A549 (cell line): ENCODE data around the gene PRRT4. TPM values are rescaled to one million over a fixed set of nuclear protein-coding genes. Genes with fewer than 3 reads are reported as not detected.

Experiments
- ATAC-seq, 2 experiments: fragments of 200-7000 bp in 1 of 2; fragments of >200 bp in 1 of 2; cut with Nextera tagmentation in 1 of 2; cut with Tn5 transposase in 1 of 2; 3 replicates each; pipeline versions ENCODE4 v1.8.0 to v1.9.1; 2018 to 2020; ENCODE audit warnings: mild to moderate bottlenecking in 1 of 2, moderate library complexity in 1 of 2
- CTCF ChIA-PET: fragments of 300-600 bp; sonication (Branson Sonifier 250); formaldehyde crosslinking; extraction: SDS; loops from one replicate; lab custom pipeline; 2021; ENCODE audit warnings: antibody characterized with exemption, inconsistent platforms; lab: Yijun Ruan, JAX
- POLR2A ChIA-PET: fragments of 350-600 bp; formaldehyde crosslinking; extraction: SDS; loops from one replicate; lab custom pipeline; 2021; ENCODE audit warnings: antibody characterized with exemption, inconsistent platforms; lab: Yijun Ruan, JAX
- DNase-seq, 2 experiments: peaks; one replicate each; pipeline versions ENCODE4 v3.0.0 to v3.0.0-alpha.2; 2011 to 2016; ENCODE audit warnings: low read depth in 1 of 2, low spot score in 1 of 2
- FAIRE-seq: peaks from 2 replicates; lab custom pipeline; 2011; peaks lifted over from hg19 to GRCh38; lab: Jason Lieb, UNC
- H3K27ac ChIP-seq, 2 experiments: fragments of >200 bp; sonication (Bioruptor Twin); formaldehyde crosslinking; 3 replicates each; pipeline ENCODE4 v1.5.1; 2016 to 2017
- H3K4me1 ChIP-seq: fragments of >200 bp; sonication (Bioruptor Twin); formaldehyde crosslinking; 3 replicates; pipeline ENCODE4 v1.6.1; 2016
- H3K4me2 ChIP-seq: fragments of >200 bp; sonication (Bioruptor Twin); formaldehyde crosslinking; 3 replicates; pipeline ENCODE4 v1.6.1; 2016
- H3K4me3 ChIP-seq: fragments of >200 bp; sonication (Bioruptor Twin); formaldehyde crosslinking; 3 replicates; pipeline ENCODE4 v1.5.1; 2016
- H3K9me3 ChIP-seq: fragments of >200 bp; sonication (Bioruptor Twin); formaldehyde crosslinking; 3 replicates; pipeline ENCODE4 v1.6.1; 2016
- BHLHE40 ChIP-seq: IDR thresholded peaks from 2 replicates; pipeline ENCODE4 v1.6.1; 2012; ENCODE audit warnings: low read depth, low read length, inconsistent platforms
- CBX2 ChIP-seq: fragments of 200-600 bp; sonication (generic); IDR thresholded peaks from 2 replicates; pipeline ENCODE4 v1.6.1; 2016; ENCODE audit warnings: low read depth, mild to moderate bottlenecking, borderline replicate concordance
- CEBPB ChIP-seq, 2 experiments: fragments of >200 bp in 1 of 2; sonication (Bioruptor Twin) in 1 of 2; formaldehyde crosslinking in 1 of 2; IDR thresholded peaks; 2 replicates each; pipeline ENCODE4 v1.6.1; 2012 to 2016
- CHD2 ChIP-seq: fragments of 150-350 bp; IDR thresholded peaks from 2 replicates; pipeline ENCODE4 v1.6.1; 2014; ENCODE audit warnings: low read length; ENCODE audit not compliant: partially characterized antibody
- EHF ChIP-seq: fragments of 250-450 bp; sonication (Bioruptor Pico); IDR thresholded peaks from 2 replicates; pipeline ENCODE4 v1.5.0; 2020; ENCODE audit warnings: mild to moderate bottlenecking
- EP300 ChIP-seq, 2 experiments: fragments of >200 bp; sonication (Bioruptor Twin); formaldehyde crosslinking; IDR thresholded peaks; 2 replicates in 1 of 2; 3 replicates in 1 of 2; pipeline ENCODE4 v1.6.1; 2016 to 2017
- FOSB ChIP-seq: fragments of 250-450 bp; sonication (Bioruptor Pico); IDR thresholded peaks from 2 replicates; pipeline ENCODE4 v1.5.0; 2020; ENCODE audit warnings: mild to moderate bottlenecking, moderate library complexity
- HES2 ChIP-seq: fragments of >200 bp; sonication (Bioruptor Twin); formaldehyde crosslinking; IDR thresholded peaks from 2 replicates; pipeline ENCODE4 v1.6.1; 2016
- KDM1A ChIP-seq: fragments of 200-600 bp; sonication (generic); IDR thresholded peaks from 2 replicates; pipeline ENCODE4 v1.6.1; 2016; ENCODE audit warnings: low read depth, mild to moderate bottlenecking
- MAFK ChIP-seq: fragments of 450-650 bp; IDR thresholded peaks from 2 replicates; pipeline ENCODE4 v1.6.1; 2014; ENCODE audit not compliant: partially characterized antibody
- MAZ ChIP-seq: fragments of 150-350 bp; IDR thresholded peaks from 2 replicates; pipeline ENCODE4 v1.6.1; 2014; ENCODE audit warnings: antibody characterized with exemption, low read depth, low read length, borderline replicate concordance
- NFE2L2 ChIP-seq: fragments of 150-350 bp; conservative IDR thresholded peaks from 2 replicates; pipeline ENCODE4 v1.6.1; 2014; ENCODE audit warnings: low read length
- NPAS2 ChIP-seq: fragments of 250-450 bp; sonication (Bioruptor Pico); IDR thresholded peaks from 2 replicates; pipeline ENCODE4 v1.8.0; 2022; ENCODE audit warnings: mild to moderate bottlenecking, moderate library complexity, borderline replicate concordance
- NR3C1 ChIP-seq: fragments of >200 bp; sonication (Bioruptor Twin); formaldehyde crosslinking; IDR thresholded peaks from 3 replicates; pipeline ENCODE4 v1.6.1; 2017
- POLR2A ChIP-seq: IDR thresholded peaks from 2 replicates; pipeline ENCODE4 v1.6.1; 2012; ENCODE audit warnings: mild to moderate bottlenecking, low read length
- RAD21 ChIP-seq, 2 experiments: fragments of >200 bp in 1 of 2; sonication (Bioruptor Twin) in 1 of 2; formaldehyde crosslinking in 1 of 2; IDR thresholded peaks in 1 of 2; conservative IDR thresholded peaks in 1 of 2; 2 replicates in 1 of 2; 3 replicates in 1 of 2; pipeline ENCODE4 v1.6.1; 2012 to 2018; ENCODE audit warnings: inconsistent platforms in 1 of 2
- RCOR1 ChIP-seq: fragments of 150-350 bp; IDR thresholded peaks from 2 replicates; pipeline ENCODE4 v1.6.1; 2014; ENCODE audit warnings: antibody characterized with exemption, low read length, low read depth
- RFX5 ChIP-seq: fragments of 450-650 bp; IDR thresholded peaks from 2 replicates; pipeline ENCODE4 v1.7.1; 2014; ENCODE audit warnings: antibody characterized with exemption, mild to moderate bottlenecking, moderate library complexity
- SMC3 ChIP-seq: fragments of >200 bp; sonication (Bioruptor Twin); formaldehyde crosslinking; IDR thresholded peaks from 3 replicates; pipeline ENCODE4 v1.6.1; 2018; ENCODE audit warnings: inconsistent platforms
- SREBF2 ChIP-seq: fragments of 450-650 bp; IDR thresholded peaks from 2 replicates; pipeline ENCODE4 v1.6.1; 2014; ENCODE audit warnings: mild to moderate bottlenecking, moderate library complexity
- ZC3H11A ChIP-seq: fragments of 450-650 bp; IDR thresholded peaks from 2 replicates; pipeline ENCODE4 v1.6.1; 2014; ENCODE audit warnings: antibody characterized with exemption, mild to moderate bottlenecking
- ZFP36 ChIP-seq: fragments of 450-650 bp; IDR thresholded peaks from 2 replicates; pipeline ENCODE4 v1.6.1; 2014; ENCODE audit warnings: borderline replicate concordance; ENCODE audit not compliant: partially characterized antibody
- ZNF302 ChIP-seq: fragments of 250-450 bp; sonication (Bioruptor Pico); IDR thresholded peaks from 2 replicates; pipeline ENCODE4 v1.9.0; 2021; ENCODE audit warnings: inconsistent platforms, mild to moderate bottlenecking, moderate library complexity
- ZSCAN20 ChIP-seq: fragments of 250-450 bp; sonication (Bioruptor Pico); IDR thresholded peaks from 2 replicates; pipeline ENCODE4 v1.8.0; 2022; ENCODE audit warnings: mild to moderate bottlenecking, moderate library complexity
- WGBS: methylation state at CpG from one replicate; pipeline ENCODE4 v1.1.6; 2017; ENCODE audit errors: missing lambda C conversion rate; 5-methylcytosine and 5-hydroxymethylcytosine counted together
- polyA plus RNA-seq, 4 experiments: library from polyadenylated mRNA; depleted of rRNA in 3 of 4; stranded (reverse); fragments of >200 nt; fragmentation: RNase III in 1 of 4; extraction: RNeasy Plus Mini Kit Qiagen cat#74134 plus additional on column Dnase treatment in 1 of 4; gene quantifications; 2 replicates in 3 of 4; 3 replicates in 1 of 4; pipeline ENCODE4 v1.2.3, GENCODE V29; 2011 to 2017
- TF ChIP-seq, protein P1 (sequence below): fragments of 150-350 bp; IDR thresholded peaks from 2 replicates; pipeline ENCODE4 v1.6.1; 2014; ENCODE audit warnings: low read depth, mild to moderate bottlenecking, low read length
- TF ChIP-seq, protein P2 (sequence below): fragments of >200 bp; sonication (Bioruptor Twin); formaldehyde crosslinking; IDR thresholded peaks from 3 replicates; pipeline ENCODE4 v1.5.1; 2016
- TF ChIP-seq, protein P3 (sequence below): fragments of >200 bp; sonication (Bioruptor Twin); formaldehyde crosslinking; IDR thresholded peaks from 3 replicates; pipeline ENCODE4 v1.6.1; 2016
- TF ChIP-seq, protein P4 (sequence below): IDR thresholded peaks from 2 replicates; pipeline ENCODE4 v1.6.1; 2012

The PRRT4 gene
- polyA plus RNA-seq, 2 of the 4 experiments (the other 2 are of a cell fraction) = 0.15 to 0.18 TPM

- ChIA-PET CTCF (interaction anchor here (0.9 to 38.8 kb wide), 11 partner anchors 9 to 62 kb away, joined by 3 to 800 read pairs (median 29); partner anchors contain the start of genes IMPDH1 and RBM28), POLR2A (no interaction called here)
- FAIRE-seq (no peak), ATAC-seq (peak; percentile 66 to 78), DNase-seq (no peak)
- H3K27ac ChIP-seq = no peak overlapping the region
- peaks cover 3% of the 10 kb centered on the region; the same call in 2 of the 3 replicates for H3K4me1 ChIP-seq
- H3K4me3 ChIP-seq = no peak overlapping the region
- no peaks in the 10 kb centered on the region for H3K9me3 ChIP-seq
- 54% methylated on average over 4 of the region's 6 CpGs for WGBS
- TF ChIP-seq NFE2L2 (no peak), RAD21 (conservative IDR thresholded peaks at IDR 0.05 in 1 of 2, IDR thresholded peaks at IDR 0.05 in 1 of 2) (peak in 1 of 2 experiments; percentile 12; a peak in 1 of 5 replicates)
- H3K4me2 ChIP-seq = no peak overlapping the region
Observed at GRCh38 chr7:128398841-128399135, 37.3 kb upstream of the PRRT4 start.

DNA sequence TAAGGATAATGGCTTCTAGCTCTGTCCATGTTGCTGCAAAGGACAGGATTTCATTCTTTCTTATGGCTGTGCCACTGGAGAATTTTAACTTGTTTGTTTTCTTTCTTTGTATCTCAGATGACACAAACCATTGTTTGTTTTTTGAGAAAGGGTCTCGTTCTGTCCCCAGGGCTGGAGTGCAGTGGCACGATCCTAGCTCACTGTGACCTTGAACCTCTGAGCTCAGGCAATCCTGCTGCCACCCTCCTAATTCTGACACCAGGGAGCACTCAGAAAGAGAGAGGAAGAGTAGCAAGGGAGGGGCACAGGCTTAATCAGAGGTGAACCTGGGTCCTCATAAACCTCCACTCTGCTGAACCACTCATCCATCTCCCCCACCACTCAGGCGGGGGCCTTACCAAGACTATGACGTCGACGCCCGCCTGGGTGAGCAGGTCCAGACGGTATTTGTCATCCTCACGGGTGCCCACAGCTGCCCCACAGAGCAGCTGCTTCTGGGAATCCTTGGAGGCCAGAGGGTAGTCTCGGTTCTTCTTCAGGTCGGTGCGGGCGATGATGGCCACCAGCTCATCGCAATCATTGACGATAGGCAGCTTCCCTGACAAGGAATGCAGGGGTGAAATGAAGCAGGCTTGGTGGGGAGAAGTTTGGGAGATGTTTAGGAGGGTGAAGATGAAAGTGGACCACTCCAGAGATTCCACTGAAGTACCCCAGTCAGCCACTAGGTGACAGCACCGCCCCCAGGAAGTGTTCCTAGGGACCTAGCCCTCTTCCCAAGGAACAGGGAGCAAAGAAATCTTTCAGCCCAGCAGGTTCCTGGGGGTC lies 36.7 kb upstream of the PRRT4 start:
- ChIA-PET POLR2A (no interaction called here), CTCF (interaction anchor here (0.7 to 38.8 kb wide), 15 partner anchors 10 to 334 kb away, joined by 3 to 800 read pairs (median 6); partner anchors contain the start of genes IMPDH1, PRRT4 and RBM28)
- DNase-seq (peak; percentile 52 to 74), ATAC-seq (peak; percentile 83 to 92), FAIRE-seq (no peak)
- Histone ChIP-seq H3K9me3 (no peaks in the 10 kb centered on the region), H3K27ac (no peak overlapping the region), H3K4me3 (no peak overlapping the region), H3K4me2 (no peak overlapping the region), H3K4me1 (no peaks in the 10 kb centered on the region)
- TF ChIP-seq, protein P1, sequence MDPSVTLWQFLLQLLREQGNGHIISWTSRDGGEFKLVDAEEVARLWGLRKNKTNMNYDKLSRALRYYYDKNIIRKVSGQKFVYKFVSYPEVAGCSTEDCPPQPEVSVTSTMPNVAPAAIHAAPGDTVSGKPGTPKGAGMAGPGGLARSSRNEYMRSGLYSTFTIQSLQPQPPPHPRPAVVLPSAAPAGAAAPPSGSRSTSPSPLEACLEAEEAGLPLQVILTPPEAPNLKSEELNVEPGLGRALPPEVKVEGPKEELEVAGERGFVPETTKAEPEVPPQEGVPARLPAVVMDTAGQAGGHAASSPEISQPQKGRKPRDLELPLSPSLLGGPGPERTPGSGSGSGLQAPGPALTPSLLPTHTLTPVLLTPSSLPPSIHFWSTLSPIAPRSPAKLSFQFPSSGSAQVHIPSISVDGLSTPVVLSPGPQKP = no peak
- no peak for TF ChIP-seq RFX5
- TF ChIP-seq EHF (CRISPR knock-in tag) = no peak
- no peak for TF ChIP-seq FOSB (CRISPR knock-in tag)
- no peak for TF ChIP-seq ZNF302 (CRISPR knock-in tag)
- TF ChIP-seq RCOR1 = no peak
- TF ChIP-seq EP300 (IDR thresholded peaks at IDR 0.05) = no peak
- no peak for TF ChIP-seq NPAS2 (CRISPR knock-in tag)
- no peak for TF ChIP-seq SREBF2
- no peak for TF ChIP-seq KDM1A
- no peak for TF ChIP-seq HES2
- TF ChIP-seq, protein P2, sequence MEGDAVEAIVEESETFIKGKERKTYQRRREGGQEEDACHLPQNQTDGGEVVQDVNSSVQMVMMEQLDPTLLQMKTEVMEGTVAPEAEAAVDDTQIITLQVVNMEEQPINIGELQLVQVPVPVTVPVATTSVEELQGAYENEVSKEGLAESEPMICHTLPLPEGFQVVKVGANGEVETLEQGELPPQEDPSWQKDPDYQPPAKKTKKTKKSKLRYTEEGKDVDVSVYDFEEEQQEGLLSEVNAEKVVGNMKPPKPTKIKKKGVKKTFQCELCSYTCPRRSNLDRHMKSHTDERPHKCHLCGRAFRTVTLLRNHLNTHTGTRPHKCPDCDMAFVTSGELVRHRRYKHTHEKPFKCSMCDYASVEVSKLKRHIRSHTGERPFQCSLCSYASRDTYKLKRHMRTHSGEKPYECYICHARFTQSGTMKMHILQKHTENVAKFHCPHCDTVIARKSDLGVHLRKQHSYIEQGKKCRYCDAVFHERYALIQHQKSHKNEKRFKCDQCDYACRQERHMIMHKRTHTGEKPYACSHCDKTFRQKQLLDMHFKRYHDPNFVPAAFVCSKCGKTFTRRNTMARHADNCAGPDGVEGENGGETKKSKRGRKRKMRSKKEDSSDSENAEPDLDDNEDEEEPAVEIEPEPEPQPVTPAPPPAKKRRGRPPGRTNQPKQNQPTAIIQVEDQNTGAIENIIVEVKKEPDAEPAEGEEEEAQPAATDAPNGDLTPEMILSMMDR = peak; percentile 86
- TF ChIP-seq MAFK = no peak
- TF ChIP-seq RAD21 (conservative IDR thresholded peaks at IDR 0.05 in 1 of 2, IDR thresholded peaks at IDR 0.05 in 1 of 2) = peak; percentile 74 to 80
- peak; percentile 82 for TF ChIP-seq SMC3
- no peak for TF ChIP-seq ZC3H11A
- 54% methylated on average over 13 of the region's 16 CpGs for WGBS

GRCh38 chr7:128396357-128396756 lies 34.9 kb upstream of the PRRT4 start:
- Histone ChIP-seq H3K4me2 (no peak overlapping the region), H3K4me1 (no peaks in the 10 kb centered on the region), H3K4me3 (no peak overlapping the region), H3K9me3 (no peaks in the 10 kb centered on the region), H3K27ac (no peak overlapping the region)
- WGBS = 96% methylated on average over 10 of the region's 11 CpGs
- FAIRE-seq (no peak), ATAC-seq (no peak), DNase-seq (no peak)
- ChIA-PET CTCF (interaction anchor here (11.7 to 38.8 kb wide), 4 partner anchors 8 to 51 kb away, joined by 120 to 800 read pairs (median 491); partner anchors contain the start of gene RBM28), POLR2A (no interaction called here)
- TF ChIP-seq, protein P3, sequence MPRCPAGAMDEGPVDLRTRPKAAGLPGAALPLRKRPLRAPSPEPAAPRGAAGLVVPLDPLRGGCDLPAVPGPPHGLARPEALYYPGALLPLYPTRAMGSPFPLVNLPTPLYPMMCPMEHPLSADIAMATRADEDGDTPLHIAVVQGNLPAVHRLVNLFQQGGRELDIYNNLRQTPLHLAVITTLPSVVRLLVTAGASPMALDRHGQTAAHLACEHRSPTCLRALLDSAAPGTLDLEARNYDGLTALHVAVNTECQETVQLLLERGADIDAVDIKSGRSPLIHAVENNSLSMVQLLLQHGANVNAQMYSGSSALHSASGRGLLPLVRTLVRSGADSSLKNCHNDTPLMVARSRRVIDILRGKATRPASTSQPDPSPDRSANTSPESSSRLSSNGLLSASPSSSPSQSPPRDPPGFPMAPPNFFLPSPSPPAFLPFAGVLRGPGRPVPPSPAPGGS = no peak
- TF ChIP-seq POLR2A = no peak
- no peak for TF ChIP-seq CBX2
- no peak for TF ChIP-seq BHLHE40
- TF ChIP-seq NR3C1 = no peak
- TF ChIP-seq CEBPB (IDR thresholded peaks at IDR 0.05) = no peak
- TF ChIP-seq CHD2 = no peak
- TF ChIP-seq RFX5 = no peak
- TF ChIP-seq, protein P1 = no peak
- no peak for TF ChIP-seq ZSCAN20
- no peak for TF ChIP-seq NPAS2 (CRISPR knock-in tag)
- no peak for TF ChIP-seq ZFP36
- no peak for TF ChIP-seq NFE2L2
- TF ChIP-seq, protein P4, sequence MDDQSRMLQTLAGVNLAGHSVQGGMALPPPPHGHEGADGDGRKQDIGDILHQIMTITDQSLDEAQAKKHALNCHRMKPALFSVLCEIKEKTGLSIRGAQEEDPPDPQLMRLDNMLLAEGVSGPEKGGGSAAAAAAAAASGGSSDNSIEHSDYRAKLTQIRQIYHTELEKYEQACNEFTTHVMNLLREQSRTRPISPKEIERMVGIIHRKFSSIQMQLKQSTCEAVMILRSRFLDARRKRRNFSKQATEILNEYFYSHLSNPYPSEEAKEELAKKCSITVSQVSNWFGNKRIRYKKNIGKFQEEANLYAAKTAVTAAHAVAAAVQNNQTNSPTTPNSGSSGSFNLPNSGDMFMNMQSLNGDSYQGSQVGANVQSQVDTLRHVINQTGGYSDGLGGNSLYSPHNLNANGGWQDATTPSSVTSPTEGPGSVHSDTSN = no peak
- no peak for TF ChIP-seq MAZ
